Measurements from ENCODE around the gene ZNF148.

GRCh38 chr3:125186800-125187598 is 188.1 kb downstream of the ZNF148 start:
- no peak for TF ChIP-seq CTCF (IDR thresholded peaks at IDR 0.05)
- no peak for TF ChIP-seq POLR2A (IDR thresholded peaks at IDR 0.05; ENCODE audit: low read depth)
- TF ChIP-seq POLR2AphosphoS5 (IDR thresholded peaks at IDR 0.05) = no peak
- no peak for TF ChIP-seq EP300 (IDR thresholded peaks at IDR 0.05)

Data from esophagus muscularis mucosa (tissue), 4 donors.